ENCODE measurements around the gene PI4K2A.

DNA sequence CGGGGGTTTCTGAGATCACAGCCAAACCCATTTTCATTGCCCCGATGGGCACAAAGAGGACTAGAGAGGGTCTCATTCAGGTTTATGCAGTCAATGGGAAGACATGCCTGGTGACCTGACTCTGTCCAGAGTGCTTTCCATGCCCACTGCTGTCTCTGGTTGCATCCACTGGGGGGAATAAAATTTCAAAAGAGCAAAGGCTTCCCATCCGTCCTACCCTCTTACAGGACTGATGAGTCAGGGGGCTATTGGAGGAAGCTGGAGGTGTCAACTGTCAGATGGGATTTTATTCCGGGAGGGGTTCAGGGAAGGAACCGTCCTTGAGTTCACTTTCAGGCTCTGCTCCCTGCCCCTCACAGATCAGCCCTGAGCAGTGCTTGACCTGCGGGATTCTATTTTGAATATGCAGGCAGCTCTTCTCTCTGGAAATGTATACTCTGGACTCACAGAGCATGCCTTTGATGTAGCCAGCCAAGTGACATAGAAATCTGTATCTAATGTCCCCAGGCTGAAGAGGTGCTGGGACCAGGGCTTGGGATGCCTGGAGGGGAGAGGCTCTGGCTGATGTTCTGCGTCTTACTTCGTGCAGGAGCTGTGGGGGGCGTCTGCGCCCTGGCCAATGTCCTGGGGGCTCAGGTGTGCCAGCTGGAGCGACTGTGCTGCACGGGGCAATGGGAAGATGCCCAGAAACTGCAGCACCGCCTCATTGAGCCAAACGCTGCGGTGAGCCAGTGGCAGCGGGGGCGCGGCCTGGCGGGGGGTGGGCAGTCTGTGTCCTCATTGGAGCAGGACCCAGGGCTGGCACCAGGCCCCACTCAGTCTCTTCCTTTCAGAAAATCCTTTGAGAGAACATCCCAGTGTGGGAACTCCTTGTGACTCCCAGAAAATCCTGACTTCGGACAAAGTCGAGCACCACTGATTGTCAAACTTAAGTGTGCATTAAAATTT lies 38.9 kb upstream of the PI4K2A start:
- TF ChIP-seq CBX5 (CRISPR knock-in tag; IDR thresholded peaks at IDR 0.05; ENCODE audit: borderline replicate concordance) (no peak), POLR2AphosphoS5 (IDR thresholded peaks at IDR 0.05; ENCODE audit: low read depth, low read length) (no peak), ZKSCAN5 (CRISPR knock-in tag; IDR thresholded peaks at IDR 0.05) (no peak), POLR2A (IDR thresholded peaks at IDR 0.05; ENCODE audit: insufficient read depth in 1 of 2, low read depth in 2 of 2, low read length in 2 of 2) (no peak), ZFX (CRISPR knock-in tag; IDR thresholded peaks at IDR 0.05; ENCODE audit: low read depth) (no peak), RXRA (CRISPR knock-in tag; IDR thresholded peaks at IDR 0.05) (no peak), ZNF317 (CRISPR knock-in tag; IDR thresholded peaks at IDR 0.05) (no peak), SMARCC2 (IDR thresholded peaks at IDR 0.05) (no peak), NFE2L2 (IDR thresholded peaks at IDR 0.05; ENCODE audit: low read length) (no peak), XRCC5 (optimal IDR thresholded peaks at IDR 0.05; ENCODE audit: low read length) (no peak), NFYB (CRISPR knock-in tag; IDR thresholded peaks at IDR 0.05) (no peak), MEF2D (CRISPR knock-in tag; IDR thresholded peaks at IDR 0.05) (no peak)
- TF ChIP-seq, protein P1, sequence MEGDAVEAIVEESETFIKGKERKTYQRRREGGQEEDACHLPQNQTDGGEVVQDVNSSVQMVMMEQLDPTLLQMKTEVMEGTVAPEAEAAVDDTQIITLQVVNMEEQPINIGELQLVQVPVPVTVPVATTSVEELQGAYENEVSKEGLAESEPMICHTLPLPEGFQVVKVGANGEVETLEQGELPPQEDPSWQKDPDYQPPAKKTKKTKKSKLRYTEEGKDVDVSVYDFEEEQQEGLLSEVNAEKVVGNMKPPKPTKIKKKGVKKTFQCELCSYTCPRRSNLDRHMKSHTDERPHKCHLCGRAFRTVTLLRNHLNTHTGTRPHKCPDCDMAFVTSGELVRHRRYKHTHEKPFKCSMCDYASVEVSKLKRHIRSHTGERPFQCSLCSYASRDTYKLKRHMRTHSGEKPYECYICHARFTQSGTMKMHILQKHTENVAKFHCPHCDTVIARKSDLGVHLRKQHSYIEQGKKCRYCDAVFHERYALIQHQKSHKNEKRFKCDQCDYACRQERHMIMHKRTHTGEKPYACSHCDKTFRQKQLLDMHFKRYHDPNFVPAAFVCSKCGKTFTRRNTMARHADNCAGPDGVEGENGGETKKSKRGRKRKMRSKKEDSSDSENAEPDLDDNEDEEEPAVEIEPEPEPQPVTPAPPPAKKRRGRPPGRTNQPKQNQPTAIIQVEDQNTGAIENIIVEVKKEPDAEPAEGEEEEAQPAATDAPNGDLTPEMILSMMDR (CRISPR knock-in tag; IDR thresholded peaks at IDR 0.05): no peak
- TF ChIP-seq, protein P2, sequence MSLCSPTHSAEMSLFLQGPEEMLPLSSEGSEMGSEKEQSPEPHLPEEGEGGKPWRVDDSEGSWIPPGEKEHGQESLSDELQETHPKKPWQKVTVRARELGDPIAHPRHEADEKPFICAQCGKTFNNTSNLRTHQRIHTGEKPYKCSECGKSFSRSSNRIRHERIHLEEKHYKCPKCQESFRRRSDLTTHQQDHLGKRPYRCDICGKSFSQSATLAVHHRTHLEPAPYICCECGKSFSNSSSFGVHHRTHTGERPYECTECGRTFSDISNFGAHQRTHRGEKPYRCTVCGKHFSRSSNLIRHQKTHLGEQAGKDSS (CRISPR knock-in tag; IDR thresholded peaks at IDR 0.05; ENCODE audit: borderline replicate concordance, low read depth): no peak
